Upper lobe of left lung (tissue), 6 donors: Measurements from ENCODE around the gene OIT3. TPM values are rescaled to one million over a fixed set of nuclear protein-coding genes. Genes with fewer than 3 reads are reported as not detected.

Source experiments
- ATAC-seq, 2 donors: fragments of 200-7000 bp; cut with Tn5 transposase; one replicate each; pipeline ENCODE4 v1.9.1; 2022; ENCODE audit warnings: mild to moderate bottlenecking in 2 of 2, moderate library complexity in 2 of 2; ENCODE audit not compliant: low FRiP score in 2 of 2
- DNase-seq, 2 donors: peaks; one replicate each; pipeline ENCODE4 v3.0.0-alpha.2; 2019 to 2020
- H3K27ac ChIP-seq, 4 donors: fragments of 200-600 bp; sonication (generic); one replicate each; pipeline ENCODE4 v1.5.1; 2016 to 2019
- H3K27me3 ChIP-seq, 4 donors: fragments of 200-600 bp; sonication (generic); one replicate each; pipeline ENCODE4 v1.5.1; 2017 to 2019
- H3K36me3 ChIP-seq, 4 donors: fragments of 200-600 bp; sonication (generic); one replicate each; pipeline ENCODE4 v1.5.1; 2016 to 2019
- H3K4me1 ChIP-seq, 4 donors: fragments of 200-600 bp; sonication (generic); one replicate each; pipeline ENCODE4 v1.5.1; 2018 to 2019
- H3K4me3 ChIP-seq, 4 donors: fragments of 200-600 bp; sonication (generic); one replicate each; pipeline ENCODE4 v1.5.1; 2017 to 2019; ENCODE audit warnings: mild to moderate bottlenecking in 2 of 4, moderate library complexity in 1 of 4
- H3K9me3 ChIP-seq, 4 donors: fragments of 200-600 bp; sonication (generic); one replicate each; pipeline ENCODE4 v1.5.1; 2018 to 2019
- CTCF ChIP-seq, 6 experiments: fragments of 450-650 bp in 4 of 6; fragments of 200-600 bp in 2 of 6; sonication (generic) in 2 of 6; IDR thresholded peaks; one replicate each; pipeline ENCODE4 v1.5.1; 2016 to 2019; ENCODE audit warnings: antibody characterized with exemption in 6 of 6
- EP300 ChIP-seq, 4 donors: sonication (generic); formaldehyde crosslinking; IDR thresholded peaks; one replicate each; pipeline ENCODE4 v1.5.1; 2017; ENCODE audit warnings: antibody characterized with exemption in 4 of 4, control low read depth in 2 of 4
- POLR2A ChIP-seq, 4 donors: fragments of 450-650 bp; IDR thresholded peaks; one replicate each; pipeline ENCODE4 v1.5.1; 2016 to 2017; ENCODE audit warnings: antibody characterized with exemption in 4 of 4, mild to moderate bottlenecking in 2 of 4
- POLR2AphosphoS5 ChIP-seq, 2 donors: sonication (generic); formaldehyde crosslinking; IDR thresholded peaks; one replicate each; pipeline ENCODE4 v1.5.1; 2017; ENCODE audit warnings: antibody characterized with exemption in 2 of 2
- WGBS, 2 donors: methylation state at CpG; one replicate each; pipeline ENCODE4 v1.1.5; 2017 to 2018; 5-methylcytosine and 5-hydroxymethylcytosine counted together
- total RNA-seq, 6 donors: library from RNA; depleted of rRNA in 4 of 6; stranded (reverse); fragments of >200 nt in 4 of 6; gene quantifications; one replicate each; pipeline versions ENCODE4 v1.1.0 to v1.2.1, GENCODE V29; 2016 to 2021
- donor health status: DM: no; HTN: no; CAD: no; lungs with moderate emphysema.
- donor health status: DM: no; HTN: yes; CAD: no; lungs with severe emphysema.

OIT3 gene
- total RNA-seq, 6 donors from 2014 or later: 0.15 to 0.20 TPM; not detected in 4

DNA sequence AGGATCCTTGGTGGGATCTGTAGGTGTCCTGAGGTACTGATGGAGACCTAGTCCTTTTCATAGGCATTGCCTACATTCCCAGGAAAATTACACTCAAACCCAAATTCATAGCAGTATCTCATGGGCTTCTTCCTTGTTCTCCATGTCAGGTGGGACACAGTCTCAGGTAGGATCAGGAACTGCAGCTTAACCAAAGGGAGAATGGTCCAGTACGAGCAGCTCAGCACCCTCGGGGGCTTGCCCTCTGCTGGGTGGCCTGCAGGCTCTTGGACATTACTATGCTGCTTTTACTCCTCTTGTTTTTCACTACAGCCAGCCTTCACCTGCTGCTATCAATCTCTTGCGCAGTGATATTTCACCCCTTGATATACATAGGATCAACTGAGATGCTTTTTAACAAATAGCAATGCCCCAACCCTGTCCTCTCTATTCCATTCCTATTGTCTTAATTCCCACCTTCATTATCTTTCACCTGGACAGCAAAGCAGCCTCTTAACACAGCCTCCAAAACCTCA is 32.5 kb downstream of the OIT3 start:
- Histone ChIP-seq H3K27ac (no peak overlapping the region), H3K36me3 (no peaks in the 10 kb centered on the region), H3K27me3 (no peaks in the 10 kb centered on the region), H3K4me1 (no peaks in the 10 kb centered on the region), H3K9me3 (peaks cover 0 to 4% (median 2%) of the 10 kb centered on the region in 4 donors), H3K4me3 (no peak overlapping the region)
- ATAC-seq (no peak), DNase-seq (no peak)
- WGBS, 2 donors: 95 to 99% methylated on average over 3 of the region's 3 CpGs
- TF ChIP-seq EP300 (IDR thresholded peaks at IDR 0.05): no peak

DNA sequence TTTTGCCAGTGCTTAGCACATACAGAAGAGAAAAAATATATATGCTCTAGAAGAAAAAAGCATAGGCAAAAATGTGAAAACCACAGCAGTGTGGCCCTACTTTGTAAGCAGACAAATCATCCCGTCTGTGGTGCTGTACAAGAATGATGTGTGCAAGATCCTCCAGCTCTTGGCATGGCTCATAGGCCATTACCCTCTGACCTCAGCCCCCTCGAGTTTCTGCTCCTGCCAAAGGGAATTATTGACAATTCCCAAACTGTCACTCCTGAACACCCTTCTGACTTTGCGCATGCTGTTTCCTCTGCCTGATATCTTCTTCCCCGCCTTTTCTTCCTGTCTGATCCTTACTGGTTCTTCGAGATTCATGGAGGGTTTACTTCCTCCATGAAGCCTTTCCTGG is 33.9 kb downstream of the OIT3 start:
- H3K4me1 ChIP-seq: no peaks in the 10 kb centered on the region
- no peaks in the 10 kb centered on the region for H3K9me3 ChIP-seq
- H3K36me3 ChIP-seq: no peaks in the 10 kb centered on the region
- no peak for ATAC-seq
- no peak for TF ChIP-seq POLR2AphosphoS5 (IDR thresholded peaks at IDR 0.05)
- TF ChIP-seq EP300 (IDR thresholded peaks at IDR 0.05): no peak
- TF ChIP-seq CTCF (IDR thresholded peaks at IDR 0.05): no peak
- TF ChIP-seq POLR2A (IDR thresholded peaks at IDR 0.05): no peak
- H3K27me3 ChIP-seq: no peaks in the 10 kb centered on the region
- 52 to 62% methylated on average over 5 of the region's 5 CpGs for WGBS, 2 donors
- no peak overlapping the region for H3K4me3 ChIP-seq
- no peak for DNase-seq
- no peak overlapping the region for H3K27ac ChIP-seq

- DNase-seq (no peak), ATAC-seq (no peak)
- WGBS, 2 donors: 94 to 98% methylated on average over 5 of the region's 5 CpGs
- Histone ChIP-seq H3K27ac (no peak overlapping the region), H3K36me3 (no peaks in the 10 kb centered on the region), H3K9me3 (no peaks in the 10 kb centered on the region), H3K27me3 (no peaks in the 10 kb centered on the region), H3K4me3 (no peak overlapping the region), H3K4me1 (no peaks in the 10 kb centered on the region)
- TF ChIP-seq POLR2AphosphoS5 (IDR thresholded peaks at IDR 0.05): no peak
- no peak for TF ChIP-seq CTCF (IDR thresholded peaks at IDR 0.05)
- no peak for TF ChIP-seq EP300 (IDR thresholded peaks at IDR 0.05)
- no peak for TF ChIP-seq POLR2A (IDR thresholded peaks at IDR 0.05)
Observed at GRCh38 chr10:72928798-72929197, 35.3 kb downstream of the OIT3 start.

- WGBS, 2 donors: 86 to 98% methylated on average over 2 of the region's 2 CpGs
- H3K4me3 ChIP-seq: no peak overlapping the region
Observed at GRCh38 chr10:72930276-72930675, 36.7 kb downstream of the OIT3 start.

GRCh38 chr10:72932259-72933015 is 38.9 kb downstream of the OIT3 start:
- no peaks in the 10 kb centered on the region for H3K4me1 ChIP-seq
- TF ChIP-seq CTCF (IDR thresholded peaks at IDR 0.05) (no peak), EP300 (IDR thresholded peaks at IDR 0.05) (no peak), POLR2AphosphoS5 (IDR thresholded peaks at IDR 0.05) (no peak), POLR2A (IDR thresholded peaks at IDR 0.05) (no peak)
- H3K9me3 ChIP-seq: no peaks in the 10 kb centered on the region
- no peaks in the 10 kb centered on the region for H3K36me3 ChIP-seq
- peak in 1 of 2 donors; percentile 58 for DNase-seq
- no peak for ATAC-seq
- no peak overlapping the region for H3K27ac ChIP-seq
- no peak overlapping the region for H3K4me3 ChIP-seq
- H3K27me3 ChIP-seq: no peaks in the 10 kb centered on the region
- 89% methylated on average over 20 of the region's 20 CpGs for WGBS, 2 donors

More at GRCh38 chr10:72930276-72930675, 36.7 kb downstream of the OIT3 start:
- Histone ChIP-seq H3K27me3 (no peaks in the 10 kb centered on the region), H3K9me3 (no peaks in the 10 kb centered on the region), H3K4me1 (no peaks in the 10 kb centered on the region), H3K27ac (no peak overlapping the region), H3K36me3 (no peaks in the 10 kb centered on the region)
- no peak for TF ChIP-seq POLR2A (IDR thresholded peaks at IDR 0.05)
- TF ChIP-seq CTCF (IDR thresholded peaks at IDR 0.05): no peak
- no peak for TF ChIP-seq EP300 (IDR thresholded peaks at IDR 0.05)
- no peak for TF ChIP-seq POLR2AphosphoS5 (IDR thresholded peaks at IDR 0.05)
- DNase-seq: no peak
- no peak for ATAC-seq
